H1 (cell line): ENCODE data around the gene SHISAL2B. TPM values are rescaled to one million over a fixed set of nuclear protein-coding genes. Genes with fewer than 3 reads are reported as not detected.

Source experiments
- CTCF ChIA-PET: fragments of 300-600 bp; sonication (Branson Sonifier 250); formaldehyde crosslinking; loops from one replicate; lab custom pipeline; 2021; ENCODE audit not compliant: partially characterized antibody; lab: Charles Lee
- POLR2A ChIA-PET: fragments of 300-600 bp; sonication (Branson Sonifier 250); formaldehyde crosslinking; loops from one replicate; lab custom pipeline; 2021; ENCODE audit warnings: inconsistent platforms; ENCODE audit not compliant: partially characterized antibody; lab: Charles Lee
- DNase-seq, 2 experiments: peaks; one replicate each; pipeline versions ENCODE4 v3.0.0 to v3.0.0-alpha.2; 2010 to 2022; ENCODE audit warnings: low spot score in 2 of 2, low read depth in 1 of 2, mixed read lengths in 1 of 2
- FAIRE-seq: peaks from 2 replicates; lab custom pipeline; 2011; peaks lifted over from hg19 to GRCh38; lab: Jason Lieb, UNC
- H2AFZ ChIP-seq: 2 replicates; pipeline ENCODE4 v1.8.1; 2012; ENCODE audit warnings: low read length, inconsistent platforms
- H2AK5ac ChIP-seq: 2 replicates; pipeline ENCODE4 v1.6.1; 2013; ENCODE audit warnings: low read depth, low read length
- H2BK120ac ChIP-seq: replicated peaks from 2 replicates; pipeline ENCODE3; 2013; ENCODE audit warnings: low read depth, low read length, inconsistent platforms
- H2BK12ac ChIP-seq: 2 replicates; pipeline ENCODE4 v1.6.1; 2013; ENCODE audit warnings: low read depth, low read length
- H2BK15ac ChIP-seq: 2 replicates; pipeline ENCODE4 v1.6.1; 2013; ENCODE audit warnings: low read length
- H2BK20ac ChIP-seq: 2 replicates; pipeline ENCODE4 v1.6.1; 2013; ENCODE audit warnings: low read length
- H2BK5ac ChIP-seq: 2 replicates; pipeline ENCODE4 v1.6.1; 2013; ENCODE audit warnings: low read depth, low read length
- H3K14ac ChIP-seq: 2 replicates; pipeline ENCODE4 v1.6.1; 2013; ENCODE audit warnings: inconsistent platforms; ENCODE audit not compliant: insufficient read length
- H3K18ac ChIP-seq: 2 replicates; pipeline ENCODE4 v1.6.1; 2013; ENCODE audit warnings: low read length; ENCODE audit errors: extremely low read depth
- H3K23ac ChIP-seq: 2 replicates; pipeline ENCODE4 v1.6.1; 2013; ENCODE audit warnings: inconsistent platforms; ENCODE audit not compliant: insufficient read length
- H3K23me2 ChIP-seq: 2 replicates; pipeline ENCODE4 v1.6.1; 2013; ENCODE audit warnings: low read depth, low read length
- H3K27ac ChIP-seq: 2 replicates; pipeline ENCODE4 v1.6.1; 2011; ENCODE audit warnings: low read depth, low read length, inconsistent platforms
- H3K27me3 ChIP-seq, 4 experiments: replicated peaks in 1 of 4; 1 replicate in 1 of 4; 2 replicates in 3 of 4; pipeline versions ENCODE4 v1.6.1 to v1.8.1; 2011 to 2013; ENCODE audit warnings: low read length in 3 of 4, mild to moderate bottlenecking in 3 of 4, inconsistent platforms in 2 of 4, mixed read lengths in 2 of 4, moderate library complexity in 1 of 4; ENCODE audit not compliant: control insufficient read depth in 3 of 4, insufficient read depth in 3 of 4; ENCODE audit errors: extremely low read depth in 1 of 4
- H3K36me3 ChIP-seq, 4 experiments: 2 replicates each; pipeline versions ENCODE4 v1.6.1 to v1.8.1; 2011 to 2013; ENCODE audit warnings: mild to moderate bottlenecking in 4 of 4, low read length in 3 of 4, moderate library complexity in 2 of 4, control low read depth in 1 of 4, inconsistent platforms in 1 of 4; ENCODE audit not compliant: insufficient read depth in 4 of 4, control insufficient read depth in 2 of 4
- H3K4ac ChIP-seq: replicated peaks from 2 replicates; pipeline ENCODE3; 2013; ENCODE audit warnings: low read length, low read depth, mixed read lengths, inconsistent platforms; ENCODE audit not compliant: insufficient read length
- H3K4me1 ChIP-seq, 4 experiments: replicated peaks in 1 of 4; 1 replicate in 1 of 4; 2 replicates in 3 of 4; pipeline versions ENCODE4 v1.6.1 to v1.8.1; 2011 to 2013; ENCODE audit warnings: low read length in 3 of 4, inconsistent platforms in 2 of 4, mixed read lengths in 1 of 4; ENCODE audit not compliant: insufficient read depth in 4 of 4, control insufficient read depth in 3 of 4
- H3K4me2 ChIP-seq, 2 experiments: 2 replicates each; pipeline versions ENCODE4 v1.6.1 to v1.8.1; 2011 to 2013; ENCODE audit warnings: low read depth in 2 of 2, low read length in 2 of 2, control low read depth in 1 of 2, inconsistent platforms in 1 of 2, mild to moderate bottlenecking in 1 of 2; ENCODE audit not compliant: insufficient read depth in 1 of 2
- H3K4me3 ChIP-seq, 4 experiments: fragments of 200-600, 300-600 bp in 1 of 4; sonication (generic), shearing (Covaris generic), sonication (Bioruptor Twin) in 1 of 4; 2 replicates each; pipeline versions ENCODE4 v1.5.1 to v1.8.1; 2011 to 2016; ENCODE audit warnings: low read length in 4 of 4, low read depth in 3 of 4, control low read depth in 2 of 4, inconsistent platforms in 2 of 4, mild to moderate bottlenecking in 2 of 4, mixed read lengths in 1 of 4, moderate library complexity in 1 of 4; ENCODE audit not compliant: insufficient read depth in 2 of 4; ENCODE audit errors: extremely low read depth in 1 of 4
- H3K56ac ChIP-seq: replicated peaks from 2 replicates; pipeline ENCODE3; 2013; ENCODE audit warnings: low read depth, mild to moderate bottlenecking, mixed read lengths, low read length, inconsistent platforms; ENCODE audit not compliant: insufficient read length
- H3K79me1 ChIP-seq: 2 replicates; pipeline ENCODE4 v1.6.1; 2013; ENCODE audit warnings: low read depth, low read length, control low read depth
- H3K79me2 ChIP-seq, 2 experiments: 2 replicates each; pipeline versions ENCODE4 v1.6.1 to v1.8.1; 2012 to 2013; ENCODE audit warnings: low read length in 2 of 2, mild to moderate bottlenecking in 2 of 2, inconsistent platforms in 1 of 2; ENCODE audit not compliant: insufficient read depth in 2 of 2, control insufficient read depth in 1 of 2
- H3K9ac ChIP-seq, 4 experiments: replicated peaks in 1 of 4; 1 replicate in 1 of 4; 2 replicates in 3 of 4; pipeline versions ENCODE4 v1.6.1 to v1.8.1; 2011 to 2013; ENCODE audit warnings: low read depth in 3 of 4, low read length in 3 of 4, control low read depth in 2 of 4, mild to moderate bottlenecking in 2 of 4, moderate library complexity in 2 of 4, inconsistent platforms in 1 of 4; ENCODE audit errors: extremely low read depth in 1 of 4
- H3K9me3 ChIP-seq, 2 experiments: 2 replicates each; pipeline versions ENCODE4 v1.6.1 to v1.8.1; 2012 to 2013; ENCODE audit warnings: mild to moderate bottlenecking in 2 of 2, moderate library complexity in 2 of 2, control low read depth in 1 of 2, inconsistent platforms in 1 of 2, low read depth in 1 of 2, low read length in 1 of 2, mixed read lengths in 1 of 2; ENCODE audit not compliant: insufficient read depth in 2 of 2
- H4K20me1 ChIP-seq, 2 experiments: replicated peaks in 1 of 2; 2 replicates each; pipeline versions ENCODE3 to v1.8.1; 2011 to 2013; ENCODE audit warnings: inconsistent platforms in 2 of 2, low read length in 2 of 2, mild to moderate bottlenecking in 1 of 2; ENCODE audit not compliant: insufficient read depth in 2 of 2, control insufficient read depth in 1 of 2
- H4K5ac ChIP-seq: 2 replicates; pipeline ENCODE4 v1.6.1; 2013; ENCODE audit warnings: low read length, low read depth, mixed read lengths, inconsistent platforms; ENCODE audit not compliant: insufficient read length
- H4K8ac ChIP-seq: 2 replicates; pipeline ENCODE4 v1.8.0; 2013; ENCODE audit warnings: mild to moderate bottlenecking, moderate library complexity, low read length, inconsistent platforms; ENCODE audit not compliant: insufficient read depth; ENCODE audit errors: extremely low read depth
- H4K91ac ChIP-seq: replicated peaks from 2 replicates; pipeline ENCODE3; 2013; ENCODE audit warnings: low read length, mixed read lengths, inconsistent platforms; ENCODE audit not compliant: insufficient read length
- CBX5 ChIP-seq: fragments of 300-800, 300-1000 bp; sonication (generic); IDR thresholded peaks from 2 replicates; pipeline ENCODE4 v1.7.1; 2016; ENCODE audit warnings: antibody characterized with exemption, low read length, low read depth
- CEBPB ChIP-seq: IDR thresholded peaks from 2 replicates; pipeline ENCODE4 v1.6.1; 2012; ENCODE audit warnings: low read depth, low read length
- JUND ChIP-seq: IDR thresholded peaks from 2 replicates; pipeline ENCODE4 v1.6.1; 2011; ENCODE audit warnings: mild to moderate bottlenecking, improper control_type of control experiment, low read length
- SRF ChIP-seq: IDR thresholded peaks from 2 replicates; pipeline ENCODE4 v1.6.1; 2011; ENCODE audit warnings: mild to moderate bottlenecking, low read depth, low read length, moderate library complexity
- TAF1 ChIP-seq: IDR thresholded peaks from 2 replicates; pipeline ENCODE4 v1.6.1; 2011; ENCODE audit warnings: mild to moderate bottlenecking, low read depth, low read length
- WGBS, 2 experiments: shearing (Covaris generic) in 1 of 2; methylation state at CpG; one replicate each; pipeline versions ENCODE4 v1.1.6 to v1.1.7; 2013 to 2015; ENCODE audit warnings: low lambda C conversion rate in 2 of 2, mixed read lengths in 2 of 2, inconsistent platforms in 1 of 2, low coverage in 1 of 2, missing lambda C conversion rate in 1 of 2; ENCODE audit not compliant: insufficient replicate concordance in 2 of 2, insufficient coverage in 1 of 2, insufficient read length in 1 of 2; ENCODE audit errors: extremely low coverage in 1 of 2, missing lambda C conversion rate in 1 of 2; 5-methylcytosine and 5-hydroxymethylcytosine counted together
- polyA plus RNA-seq, 7 experiments: library from polyadenylated mRNA; depleted of rRNA in 3 of 7; stranded (reverse) in 5 of 7; unstranded in 2 of 7; fragments of >200 nt in 5 of 7; fragments of 200-250 nt in 2 of 7; gene quantifications; 1 replicate in 5 of 7; 2 replicates in 1 of 7; 4 replicates in 1 of 7; pipeline versions ENCODE4 v1.2.1 to v1.2.3, GENCODE V29; 2011 to 2013; ENCODE audit warnings: missing spikeins in 2 of 7, mixed read lengths in 2 of 7
- total RNA-seq: library from RNA; stranded (reverse); fragmentation: NEBNext Ultra II Directional; extraction: Animal tissue kit (Norgen Biotek cat#: 25700); gene quantifications from 2 replicates; pipeline ENCODE4 v1.2.1, GENCODE V29; 2021

Gene SHISAL2B
- total and polyA plus RNA-seq, 2 of the 8 experiments (the other 6 are each of a cell fraction or from before 2014, with no cell fraction given): 10.6 to 14.2 TPM

DNA sequence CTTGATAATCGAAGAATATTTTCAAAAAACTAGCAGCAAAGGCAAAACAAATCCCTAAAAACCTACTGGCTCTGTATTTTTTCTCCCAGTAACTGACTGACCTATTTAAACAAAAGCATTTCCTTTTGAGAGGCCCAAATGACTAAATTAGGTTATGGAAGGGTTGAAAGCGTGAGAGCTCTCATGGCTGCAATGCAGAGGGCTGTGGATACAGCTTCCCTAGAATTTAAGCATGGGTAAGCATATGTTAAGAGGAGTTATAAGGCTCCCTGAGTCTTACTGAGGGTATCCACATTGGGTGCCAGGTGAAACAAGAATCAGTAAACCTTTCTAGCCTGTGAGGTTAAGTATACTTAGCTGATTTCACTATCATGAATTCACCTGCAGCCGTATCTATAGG is 32.3 kb downstream of the SHISAL2B start:
- WGBS, 2 experiments: 85% methylated on average over 3 of the region's 3 CpGs; no CpG with 5 or more reads in 1 of the 2 experiments
- H3K36me3 ChIP-seq: peaks cover 0 to 24% (median 3%) of the 10 kb centered on the region in 4 experiments; a peak in 5 of 8 replicates

More for the DNA sequence above, 32.3 kb downstream of the SHISAL2B start:
- no peak overlapping the region for H3K56ac ChIP-seq
- no peak overlapping the region for H3K4me3 ChIP-seq
- no peak overlapping the region for H2BK20ac ChIP-seq
- TF ChIP-seq CBX5 (no peak), JUND (no peak), SRF (0 out of 2 replicates have a peak, but pooled peaks have one; percentile 45), CEBPB (no peak), TAF1 (no peak)
- no peaks in the 10 kb centered on the region for H3K79me1 ChIP-seq
- H3K79me2 ChIP-seq: no peaks in the 10 kb centered on the region
- no peaks in the 10 kb centered on the region for H4K20me1 ChIP-seq
- peaks cover 0 to 2% (median 0%) of the 10 kb centered on the region in 4 experiments; a peak in 1 of 7 replicates for H3K4me1 ChIP-seq
- no peak overlapping the region for H3K9ac ChIP-seq
- ChIA-PET CTCF (interaction anchor here (1.1 to 1.5 kb wide), 2 partner anchors 42 to 87 kb away, joined by 3 to 4 read pairs; no protein-coding TSS in a partner anchor), POLR2A (interaction anchor here (0.9 to 1.2 kb wide), 2 partner anchors 45 to 46 kb away, joined by 3 to 5 read pairs; partner anchors contain the start of genes CWC27 and SREK1IP1)
- H2BK120ac ChIP-seq: no peak overlapping the region
- no peak for DNase-seq
- H2BK15ac ChIP-seq: no peak overlapping the region
- no peak overlapping the region for H2AK5ac ChIP-seq
- no peak overlapping the region for H4K5ac ChIP-seq
- no peak overlapping the region for H3K27ac ChIP-seq
- H3K4ac ChIP-seq: no peak overlapping the region
- H2BK12ac ChIP-seq: no peak overlapping the region
- no peak overlapping the region for H3K4me2 ChIP-seq
- H3K18ac ChIP-seq: no peak overlapping the region
- H3K14ac ChIP-seq: no peak overlapping the region
- no peaks in the 10 kb centered on the region for H3K23me2 ChIP-seq
- no peaks in the 10 kb centered on the region for H3K9me3 ChIP-seq
- no peak overlapping the region for H2BK5ac ChIP-seq
- H4K91ac ChIP-seq: no peak overlapping the region
- no peaks in the 10 kb centered on the region for H3K27me3 ChIP-seq
- FAIRE-seq: no peak
- H4K8ac ChIP-seq: no peak overlapping the region
- no peak overlapping the region for H2AFZ ChIP-seq
- no peak overlapping the region for H3K23ac ChIP-seq
